Hematopoietic multipotent progenitor cell treated with erythropoietin and hydrocortisone succinate and interleukin-3 and kit ligand, for 17 days (in vitro differentiated cells): ENCODE results near the gene BAHCC1.

Source experiments
- DNase-seq: peaks from one replicate; pipeline ENCODE4 v3.0.0-alpha.2; 2015; ENCODE audit warnings: low spot score

Gene BAHCC1

GRCh38 chr17:81398176-81398831 lies 3.0 kb downstream of the BAHCC1 start:
- no peak for DNase-seq

- DNase-seq, result no peak
These were observed 3.7 kb downstream of the BAHCC1 start for GRCh38 chr17:81398832-81399411.

- DNase-seq, result no peak
These were observed 4.4 kb downstream of the BAHCC1 start for GRCh38 chr17:81399481-81400153.

- DNase-seq, result no peak
These were observed 5.1 kb downstream of the BAHCC1 start for GRCh38 chr17:81400154-81400977.

GRCh38 chr17:81400996-81401722 lies 5.9 kb downstream of the BAHCC1 start:
- DNase-seq, result no peak

GRCh38 chr17:81401723-81402529 lies 6.7 kb downstream of the BAHCC1 start:
- no peak for DNase-seq

- DNase-seq, result no peak
These were observed 7.3 kb downstream of the BAHCC1 start for GRCh38 chr17:81402530-81402941.

GRCh38 chr17:81402981-81403467 lies 7.8 kb downstream of the BAHCC1 start:
- DNase-seq, result no peak

- no peak for DNase-seq
These were observed 8.6 kb downstream of the BAHCC1 start for GRCh38 chr17:81403671-81404534.

GRCh38 chr17:81404558-81405165 lies 9.4 kb downstream of the BAHCC1 start:
- DNase-seq, result no peak

GRCh38 chr17:81405411-81405872 lies 10.2 kb downstream of the BAHCC1 start:
- no peak for DNase-seq

GRCh38 chr17:81406117-81406953 lies 11.1 kb downstream of the BAHCC1 start:
- no peak for DNase-seq

- no peak for DNase-seq
These were observed 12.8 kb downstream of the BAHCC1 start for GRCh38 chr17:81408049-81408448.

- no peak for DNase-seq
These were observed 14.1 kb downstream of the BAHCC1 start for GRCh38 chr17:81409190-81409935.

GRCh38 chr17:81410852-81411251 lies 15.6 kb downstream of the BAHCC1 start:
- no peak for DNase-seq

GRCh38 chr17:81411305-81411704 lies 16.0 kb downstream of the BAHCC1 start:
- DNase-seq, result no peak

GRCh38 chr17:81412490-81413093 lies 17.3 kb downstream of the BAHCC1 start:
- no peak for DNase-seq
